ENCODE measurements around the gene SFTA2.

Gene SFTA2

DNA sequence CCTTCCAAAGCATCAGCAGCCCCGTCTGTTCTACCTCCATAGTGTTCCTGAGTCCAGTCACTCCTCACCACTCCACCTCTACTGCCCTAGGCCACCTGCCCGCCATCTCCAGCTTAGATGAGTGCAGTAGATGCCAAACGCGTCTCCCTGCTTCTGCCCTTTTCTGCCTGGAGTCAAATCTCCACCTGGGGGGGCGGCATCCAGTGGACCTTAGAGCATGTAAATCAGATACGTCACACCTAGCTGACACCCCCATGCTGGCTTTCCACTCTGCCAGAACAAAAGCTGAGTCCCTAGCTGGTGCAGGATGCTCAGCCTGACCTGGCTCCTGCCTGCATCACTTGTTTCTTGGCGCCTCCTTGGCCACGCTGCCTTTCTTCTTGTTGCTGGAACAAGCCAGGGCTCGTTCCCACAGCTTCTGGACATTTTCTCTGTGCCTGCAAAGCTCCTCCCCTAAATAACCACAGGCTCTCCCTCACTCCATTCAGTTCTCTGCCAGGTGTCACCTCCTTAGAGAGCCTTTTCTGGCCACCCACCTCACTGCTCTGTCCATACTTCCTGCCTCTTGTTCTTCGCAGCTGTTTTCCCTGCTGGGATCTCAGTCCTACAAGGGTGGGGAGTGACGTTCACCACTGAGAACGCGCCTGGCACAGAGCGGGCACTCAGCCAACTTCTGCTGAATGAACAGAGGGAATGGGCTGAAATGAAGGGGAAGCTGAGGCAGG is 41.9 kb downstream of the SFTA2 start:
- no peak for FAIRE-seq

DNA sequence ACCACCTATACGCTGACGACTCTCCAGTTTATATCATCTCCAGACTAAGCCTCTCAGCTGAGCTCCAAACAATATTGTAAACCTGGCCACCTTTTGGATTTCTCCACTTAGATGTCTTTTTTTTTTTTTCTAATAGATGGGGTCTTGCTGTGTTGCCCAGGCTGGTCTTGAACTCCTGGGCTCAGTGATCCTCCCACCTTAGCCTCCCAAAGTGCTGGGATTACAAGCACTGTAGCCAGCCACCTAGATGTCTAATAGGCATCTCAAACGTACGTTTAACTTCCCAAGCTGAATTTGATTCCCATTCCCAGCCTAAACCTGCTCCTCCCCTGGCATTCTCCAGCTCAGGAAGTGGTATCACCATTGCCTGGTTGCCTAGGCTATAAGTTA is 42.5 kb downstream of the SFTA2 start:
- no peak for FAIRE-seq

GRCh38 chr6:30888816-30889495 is 43.0 kb downstream of the SFTA2 start:
- no peak for FAIRE-seq

GRCh38 chr6:30887901-30888815 is 43.8 kb downstream of the SFTA2 start:
- FAIRE-seq = no peak

DNA sequence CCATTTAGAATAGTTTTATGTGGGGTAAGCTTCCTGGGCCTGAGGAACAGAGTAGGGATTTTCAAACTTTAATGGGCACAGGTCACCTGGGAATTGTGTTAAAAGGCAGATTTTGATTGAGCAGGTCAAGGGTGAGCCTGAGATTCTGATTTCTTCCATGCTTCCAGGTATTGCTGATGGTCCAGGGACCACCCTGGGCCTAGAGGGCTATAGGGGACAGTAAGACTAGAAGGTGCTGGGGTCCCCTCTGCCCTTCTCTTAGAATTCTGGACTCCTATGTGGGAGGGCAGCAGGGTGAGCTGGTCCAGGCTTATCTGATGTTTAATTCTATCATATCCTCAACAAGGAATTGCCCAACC is 45.1 kb downstream of the SFTA2 start:
- no peak for FAIRE-seq

DNA sequence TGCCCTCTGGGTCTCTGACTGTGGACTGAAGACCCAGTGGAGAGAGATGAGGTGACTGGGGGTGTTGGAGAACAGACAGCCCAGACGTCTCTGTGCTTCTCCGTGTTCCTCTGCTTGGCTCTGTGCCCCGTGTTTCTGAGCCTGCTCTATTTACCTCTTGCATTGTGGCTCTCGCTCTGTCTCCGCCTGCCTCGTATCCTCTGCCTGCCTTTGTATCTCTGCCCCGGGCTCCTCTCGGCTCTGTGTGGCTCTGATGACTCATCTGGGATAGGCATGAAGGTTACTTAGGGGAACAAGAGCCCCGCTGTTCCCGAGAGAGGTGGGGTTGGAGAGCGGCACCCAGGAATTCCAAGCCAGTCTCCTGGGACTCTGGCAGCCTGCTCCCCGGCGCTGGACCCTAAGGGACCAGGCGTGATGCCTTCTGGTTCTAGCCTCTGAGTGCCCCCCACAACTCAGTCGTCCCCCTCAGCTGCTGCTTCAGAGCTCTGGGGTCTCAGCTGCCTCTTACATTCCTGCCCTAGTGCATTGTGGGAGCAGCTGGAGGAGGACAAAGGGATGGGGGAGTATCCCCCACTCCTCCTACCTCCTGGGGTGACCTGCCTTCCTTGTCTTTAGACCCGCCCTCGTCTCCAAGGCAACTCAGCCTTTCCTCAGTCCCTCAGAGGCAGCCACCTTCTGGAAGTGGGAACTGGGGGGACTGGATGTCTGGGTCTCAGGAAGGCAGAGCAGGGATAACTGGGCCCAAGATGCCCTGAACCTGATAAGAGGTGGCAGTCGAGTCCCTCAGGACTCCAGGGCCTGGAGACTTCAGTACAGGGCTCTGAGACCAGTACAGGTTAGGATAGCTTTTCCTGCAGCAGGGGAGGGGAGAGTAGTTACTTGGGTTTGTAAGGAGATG is 45.7 kb downstream of the SFTA2 start:
- no peak for FAIRE-seq

DNA sequence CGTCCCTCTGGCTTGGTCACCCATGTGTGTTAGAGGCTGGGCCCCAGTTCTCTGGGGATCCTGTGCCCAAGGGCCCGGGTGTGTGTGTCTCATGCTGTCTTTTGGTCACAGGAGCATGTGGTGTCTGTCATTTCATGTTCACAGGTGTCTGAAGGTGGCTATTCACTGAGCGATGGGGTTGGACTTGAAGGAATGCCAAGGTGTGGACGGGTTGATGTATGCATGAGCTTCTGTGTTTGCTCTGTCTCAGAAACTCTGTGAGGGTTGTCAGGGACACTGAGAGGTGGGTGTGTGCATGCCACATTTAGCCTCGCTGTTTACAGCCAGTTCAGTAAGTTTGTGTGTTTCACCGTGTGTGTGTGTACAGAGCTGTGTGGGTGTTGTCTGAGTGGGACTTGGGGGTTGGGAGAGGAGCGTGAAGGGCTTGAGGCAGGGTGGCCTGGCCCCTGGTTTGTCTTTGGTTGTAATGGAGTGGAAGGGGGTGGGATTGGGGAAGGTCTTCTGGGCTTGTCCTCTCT is 46.4 kb downstream of the SFTA2 start:
- FAIRE-seq = no peak

DNA sequence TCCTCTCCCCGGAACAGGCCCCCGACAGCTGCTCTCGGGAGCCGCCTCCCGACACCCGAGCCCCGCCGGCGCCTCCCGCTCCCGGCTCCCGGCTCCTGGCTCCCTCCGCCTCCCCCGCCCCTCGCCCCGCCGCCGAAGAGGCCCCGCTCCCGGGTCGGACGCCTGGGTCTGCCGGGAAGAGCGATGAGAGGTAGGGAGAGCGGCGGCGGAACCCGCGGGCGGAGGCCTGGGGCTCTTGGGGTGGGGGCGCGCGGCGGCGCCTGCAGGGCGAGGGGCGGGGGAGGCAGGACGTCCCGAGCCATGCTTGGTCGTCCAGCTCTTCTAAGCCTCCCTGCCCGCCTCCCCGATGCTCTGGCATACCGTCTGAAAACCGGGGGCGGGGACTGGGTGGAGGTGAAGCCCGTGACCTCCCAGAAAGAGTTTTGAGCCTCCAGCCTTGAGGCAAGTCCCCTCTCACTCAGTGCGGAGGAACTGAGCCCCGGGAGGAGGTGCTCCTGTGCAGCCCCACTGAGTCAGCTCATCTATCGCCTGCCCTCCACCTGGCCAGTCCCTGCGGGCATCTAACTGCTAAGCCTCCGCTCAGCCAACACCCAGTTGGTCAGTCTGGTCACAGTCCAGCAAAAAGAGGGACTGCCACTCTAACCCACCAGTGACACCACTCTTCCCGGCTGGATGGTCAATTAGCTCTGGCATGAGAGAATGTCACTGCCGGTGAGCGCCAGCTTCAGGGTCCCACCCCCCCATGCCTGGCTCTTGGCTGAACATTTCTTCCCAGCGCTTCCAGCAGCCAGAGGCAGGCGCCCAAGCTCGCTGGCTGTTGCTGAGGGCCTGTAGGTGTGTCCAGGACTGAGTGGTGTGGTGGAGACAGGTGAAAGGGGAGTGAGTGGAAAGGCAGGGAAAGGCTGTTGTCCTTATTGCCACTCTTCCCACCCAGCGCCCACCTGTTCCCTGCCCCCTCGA is 47.2 kb downstream of the SFTA2 start:
- no peak for FAIRE-seq

DNA sequence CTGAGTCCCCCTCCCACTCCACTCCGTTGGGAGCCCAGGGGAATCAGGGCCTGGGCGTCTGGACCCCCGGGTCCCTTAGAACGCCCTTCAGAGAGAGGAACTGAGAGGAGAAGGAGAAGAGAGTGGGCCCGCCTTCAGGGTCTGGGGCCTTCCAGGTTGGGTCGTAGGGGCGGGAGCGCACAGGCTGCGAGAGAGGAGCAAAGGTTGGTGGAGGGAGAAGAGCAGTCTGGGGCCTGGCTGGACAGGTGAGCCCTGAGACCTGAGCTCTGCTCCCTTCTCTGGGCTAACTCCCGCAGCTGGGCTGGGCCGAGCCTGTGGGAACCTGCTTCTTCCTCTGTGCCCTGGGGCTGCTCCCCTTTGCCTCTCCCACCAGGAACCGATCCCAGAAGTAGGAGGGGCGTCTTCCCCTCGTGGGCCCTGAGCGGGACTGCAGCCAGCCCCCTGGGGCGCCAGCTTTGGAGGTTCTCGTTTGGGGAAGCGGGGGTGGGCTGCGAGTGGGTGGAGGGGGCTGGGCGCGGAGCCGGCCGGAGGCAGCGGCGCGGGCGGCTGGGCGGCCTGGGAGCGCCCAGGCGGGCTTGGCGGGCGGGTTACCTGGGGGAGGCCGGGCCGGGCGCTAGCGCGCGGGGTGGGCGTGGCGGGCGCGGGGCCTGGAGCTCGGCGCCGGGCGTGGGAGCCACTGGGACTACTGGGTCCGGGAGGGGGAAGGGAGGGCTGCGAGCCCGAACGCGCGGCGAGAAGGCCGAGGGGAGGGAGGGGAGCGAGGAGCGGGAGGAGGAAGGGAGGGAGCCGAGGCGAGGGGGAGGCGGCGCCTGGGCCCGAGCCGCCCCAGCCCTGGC is 48.1 kb downstream of the SFTA2 start, which contains the start of gene DDR1:
Gene DDR1, plus strand, starts transcription at position 835 of the 836 bp plus-strand sequence. CDS start 4,211 bp downstream, outside the sequence.
- no peak for FAIRE-seq

DNA sequence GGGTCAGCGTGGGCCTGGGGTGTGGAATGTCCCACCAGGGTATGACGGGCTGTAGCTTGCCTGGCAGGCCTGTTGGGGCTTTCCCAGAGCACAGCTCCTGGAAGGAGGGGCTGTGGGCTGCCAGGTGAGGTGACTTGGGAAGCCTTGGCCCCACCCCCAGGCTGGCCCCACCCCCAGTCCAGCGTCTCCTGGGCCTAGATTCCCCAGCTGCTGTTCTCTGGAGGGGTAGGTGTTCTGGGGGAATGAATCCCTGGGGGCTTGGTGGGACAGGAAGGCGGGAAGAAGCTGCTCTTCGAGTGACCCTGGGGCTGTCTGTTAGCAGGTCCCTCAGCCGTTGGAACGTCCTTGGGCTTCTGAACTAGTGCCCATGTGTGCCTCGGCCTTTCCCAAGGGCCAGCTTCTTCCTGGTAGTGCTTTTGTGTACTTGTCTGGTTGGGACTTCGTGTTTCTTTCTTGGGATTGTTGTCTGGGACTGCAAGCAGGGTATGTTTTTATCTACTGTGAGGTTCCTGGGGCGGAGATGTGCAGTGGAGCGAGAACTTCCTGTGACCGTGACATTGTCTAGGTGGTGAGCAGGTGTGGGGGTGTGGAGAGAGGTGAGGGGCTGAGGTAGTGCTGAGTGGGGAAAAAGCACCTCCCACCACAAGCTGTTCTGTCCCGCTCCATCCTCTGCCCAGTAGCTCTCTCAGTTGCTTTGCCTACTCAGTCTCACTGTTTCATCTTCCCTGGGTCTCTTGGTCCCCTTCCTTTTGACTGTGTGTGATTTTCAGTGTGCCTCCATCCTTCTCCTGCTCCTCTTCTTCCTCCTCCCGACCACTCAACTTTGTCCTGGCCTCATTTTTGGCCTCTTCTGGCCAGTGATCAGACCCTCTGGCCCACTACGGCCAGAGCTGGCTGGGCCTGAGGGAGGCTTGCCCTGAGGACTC is 48.9 kb downstream of the SFTA2 start:
- FAIRE-seq = no peak

DNA sequence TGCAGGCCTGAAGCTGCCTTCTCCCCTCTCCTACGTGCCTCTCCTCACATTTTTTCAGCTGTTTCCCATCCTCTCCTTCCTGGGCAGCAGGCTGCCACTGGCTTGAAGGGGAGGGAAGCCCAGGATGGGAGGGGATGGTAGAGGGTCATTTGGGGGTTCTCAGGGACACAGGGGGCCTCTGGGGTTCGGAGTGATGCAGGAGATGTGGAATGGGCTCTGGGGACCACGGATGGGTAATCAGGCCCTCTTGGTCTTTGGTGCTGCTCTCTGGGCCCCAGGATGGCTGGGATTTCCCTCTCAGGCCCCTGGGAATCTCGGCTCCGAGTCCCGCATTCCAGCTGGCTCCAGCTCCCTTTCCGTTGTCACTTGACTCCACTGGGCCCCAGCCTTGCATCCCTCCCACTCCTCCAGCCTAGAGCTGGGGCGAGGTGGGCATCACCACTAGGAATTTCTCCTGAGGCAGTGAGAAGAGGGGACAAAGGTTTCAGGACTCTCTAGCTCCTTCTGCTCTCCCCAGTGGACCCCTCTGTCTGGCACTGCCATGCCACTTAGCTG is 49.7 kb downstream of the SFTA2 start:
- FAIRE-seq = no peak

GRCh38 chr6:30881392-30882203 is 50.4 kb downstream of the SFTA2 start:
- no peak for FAIRE-seq

Data from colon (tissue), 2 donors.